ENCODE results near the gene ZHX3. TPM values are rescaled to one million over a fixed set of nuclear protein-coding genes. Genes with fewer than 3 reads are reported as not detected.
"Not testable (repeated sequence)": the region's sequence is repeated elsewhere in the genome, so short reads cannot be mapped to it uniquely, and the experiment has no call there.

ZHX3 gene
- total RNA-seq, 2 donors from 2014 or later: 6.9 to 9.6 TPM

DNA sequence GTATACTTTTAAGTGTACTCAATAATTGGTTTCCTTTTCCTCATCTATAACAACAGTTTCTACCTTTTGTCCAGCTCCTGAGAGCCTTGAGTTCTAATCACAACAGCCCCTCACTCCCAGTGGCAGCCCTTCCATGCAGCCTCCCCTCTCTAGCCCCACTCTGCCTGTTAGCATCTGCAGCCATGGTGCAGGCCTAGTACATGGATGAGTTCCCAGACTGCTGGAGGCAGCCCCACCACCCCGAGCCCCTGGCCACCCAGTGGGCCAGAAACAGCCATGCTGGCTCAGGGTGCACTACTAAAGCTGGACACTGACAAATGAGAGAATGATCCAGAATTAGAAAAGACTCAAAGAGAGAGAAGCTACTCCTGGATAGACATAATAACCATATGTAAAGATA is 13.4 kb upstream of the ZHX3 start:
- no peak for ATAC-seq (replicated peaks)
- no peaks in the 10 kb centered on the region for H3K9me3 Mint-ChIP-seq
- no peak overlapping the region for H3K27ac Mint-ChIP-seq
- peaks cover 11% of the 10 kb centered on the region for H3K4me1 Mint-ChIP-seq
- no peaks in the 10 kb centered on the region for H3K36me3 Mint-ChIP-seq (ENCODE audit: low read depth)
- H3K27me3 Mint-ChIP-seq: peaks cover 4% of the 10 kb centered on the region
- no peak overlapping the region for H3K4me3 Mint-ChIP-seq

DNA sequence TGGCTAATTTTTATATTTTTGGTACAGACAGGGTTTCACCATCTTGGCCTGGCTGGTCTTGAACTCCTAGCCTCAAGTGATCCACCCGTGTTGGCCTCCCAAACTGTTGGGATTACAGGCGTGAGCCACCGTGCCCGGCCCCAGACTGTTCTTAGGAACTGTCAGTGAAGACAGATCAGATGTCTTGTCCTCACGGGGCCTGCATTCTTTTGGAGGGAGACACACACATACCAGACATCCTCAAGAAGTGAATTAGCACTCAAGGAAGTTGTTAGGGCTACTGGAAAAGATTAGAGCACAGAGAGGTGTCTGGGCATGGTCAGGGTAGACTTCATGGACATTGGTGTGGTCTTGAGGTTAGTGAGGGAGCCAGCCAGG is 12.8 kb upstream of the ZHX3 start:
- no peaks in the 10 kb centered on the region for H3K36me3 Mint-ChIP-seq (ENCODE audit: low read depth)
- H3K4me1 Mint-ChIP-seq: peaks cover 11% of the 10 kb centered on the region
- H3K27ac Mint-ChIP-seq: no peak overlapping the region
- no peaks in the 10 kb centered on the region for H3K9me3 Mint-ChIP-seq
- peak overlapping the region; percentile 59 for H3K4me3 Mint-ChIP-seq
- no peak for ATAC-seq (replicated peaks)
- peaks cover 1% of the 10 kb centered on the region for H3K27me3 Mint-ChIP-seq

DNA sequence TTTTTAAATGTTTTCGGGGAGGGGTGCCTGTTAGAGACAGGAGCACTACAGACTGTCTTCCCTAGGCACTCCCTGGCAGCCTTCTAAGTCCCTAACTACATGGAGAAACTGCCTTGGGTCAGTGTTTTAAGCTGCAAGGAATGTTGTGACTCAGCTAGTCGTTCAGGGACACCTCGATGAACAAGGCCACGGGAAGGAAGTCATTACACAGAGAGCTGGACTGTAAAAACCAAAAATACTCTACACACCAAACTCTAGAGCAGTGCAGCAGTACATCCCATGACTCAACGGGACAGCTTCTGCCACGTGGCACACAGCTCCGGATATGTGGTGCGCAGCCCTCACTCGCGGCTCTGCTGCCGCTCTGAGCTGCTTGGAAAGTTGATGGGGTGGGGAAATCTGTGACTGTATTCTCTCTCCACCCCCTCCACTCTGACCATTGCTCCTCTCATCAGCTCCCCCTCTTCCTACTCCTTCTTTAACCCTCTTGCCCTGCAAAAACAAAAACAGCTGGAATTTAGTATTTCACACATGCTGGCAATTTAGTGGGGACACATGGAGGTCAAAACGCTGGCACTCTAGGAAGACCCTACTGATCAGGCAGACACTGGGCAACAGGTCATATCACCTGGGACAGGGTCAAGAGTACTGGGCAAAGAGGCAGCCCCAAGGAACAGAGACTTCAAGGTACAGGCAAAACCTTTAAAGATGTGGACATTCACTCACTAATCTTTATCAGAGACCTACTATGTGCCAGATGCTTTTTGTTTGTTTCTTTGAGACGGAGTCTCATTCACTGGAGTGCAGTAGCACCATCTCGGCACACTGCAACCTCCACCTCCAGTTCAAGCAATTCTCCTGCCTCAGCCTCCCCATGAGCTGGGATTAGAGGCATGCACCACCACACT is 12.2 kb upstream of the ZHX3 start:
- Mint-ChIP-seq H3K27ac (peak overlapping the region; percentile 57), H3K9me3 (no peaks in the 10 kb centered on the region), H3K27me3 (no peaks in the 10 kb centered on the region), H3K36me3 (ENCODE audit: low read depth) (no peaks in the 10 kb centered on the region), H3K4me1 (peaks cover 11% of the 10 kb centered on the region), H3K4me3 (peak overlapping the region; percentile 59)
- peak; percentile 100 for ATAC-seq (replicated peaks)

DNA sequence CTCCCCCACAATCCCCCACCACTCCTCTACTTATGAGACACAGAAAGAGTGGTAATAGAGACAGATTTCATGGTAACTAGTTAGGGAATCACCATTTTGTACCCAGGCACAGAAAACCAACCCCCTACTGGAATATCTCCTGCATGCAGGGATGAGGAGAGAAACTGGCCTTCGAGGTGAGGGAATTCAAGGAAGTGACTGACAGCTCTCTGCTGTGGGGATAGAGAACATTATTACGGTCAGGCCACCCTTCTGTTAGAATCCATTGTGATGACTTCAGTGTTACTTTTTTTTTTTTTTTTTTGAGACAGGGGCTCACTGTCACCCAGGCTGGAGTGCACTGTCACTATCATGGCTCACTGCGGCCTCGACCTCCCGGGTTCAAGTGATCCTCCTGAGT is 9.6 kb upstream of the ZHX3 start:
- peaks cover 11% of the 10 kb centered on the region for H3K4me1 Mint-ChIP-seq
- no peak for ATAC-seq (replicated peaks)
- no peaks in the 10 kb centered on the region for H3K27me3 Mint-ChIP-seq
- no peaks in the 10 kb centered on the region for H3K36me3 Mint-ChIP-seq (ENCODE audit: low read depth)
- no peaks in the 10 kb centered on the region for H3K9me3 Mint-ChIP-seq
- no peak overlapping the region for H3K4me3 Mint-ChIP-seq
- no peak overlapping the region for H3K27ac Mint-ChIP-seq

DNA sequence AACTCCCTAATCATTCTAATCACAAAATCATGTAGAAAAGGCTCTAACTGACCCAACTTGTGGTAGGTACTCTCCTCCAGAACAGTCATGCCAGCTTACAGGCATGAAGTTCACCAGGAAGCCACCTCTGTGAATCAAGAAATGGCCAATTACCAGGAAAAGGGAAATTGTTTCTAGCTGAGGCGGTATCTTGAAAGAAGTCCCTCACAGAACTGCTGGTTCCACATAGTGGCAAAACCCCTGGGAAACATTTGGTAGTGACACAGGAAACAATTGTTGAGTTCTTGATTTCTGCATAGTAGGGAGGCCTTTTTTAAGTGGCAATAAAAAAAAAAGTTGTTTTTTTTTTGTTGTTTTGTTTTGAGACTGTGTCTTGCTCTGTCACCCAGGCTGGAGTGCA is 3.4 kb upstream of the ZHX3 start:
- Mint-ChIP-seq H3K27me3 (no peaks in the 10 kb centered on the region), H3K27ac (no peak overlapping the region), H3K9me3 (no peaks in the 10 kb centered on the region), H3K4me3 (no peak overlapping the region), H3K4me1 (peaks cover 11% of the 10 kb centered on the region), H3K36me3 (ENCODE audit: low read depth) (no peaks in the 10 kb centered on the region)
- no peak for ATAC-seq (replicated peaks)

DNA sequence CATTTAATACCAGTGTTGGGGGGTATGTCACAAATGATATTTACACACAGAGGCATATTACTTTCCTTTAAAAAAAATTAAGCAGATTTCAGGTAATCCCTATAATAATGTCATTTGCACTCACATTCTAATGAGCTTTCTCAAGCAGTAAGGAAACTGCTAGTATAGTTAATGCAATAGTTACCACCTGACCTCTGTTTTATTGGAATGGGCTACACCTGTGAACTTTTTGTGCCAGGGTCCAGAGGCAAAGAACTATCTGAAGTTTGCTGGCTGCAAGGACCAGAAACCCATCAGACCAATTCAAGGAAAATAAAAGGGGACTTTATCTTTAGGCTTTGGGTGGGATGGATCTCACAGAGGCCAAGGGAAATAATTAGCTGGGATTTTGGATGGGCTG is 2.9 kb upstream of the ZHX3 start:
- Mint-ChIP-seq H3K27ac (no peak overlapping the region), H3K36me3 (ENCODE audit: low read depth) (no peaks in the 10 kb centered on the region), H3K4me1 (peaks cover 11% of the 10 kb centered on the region), H3K27me3 (no peaks in the 10 kb centered on the region), H3K4me3 (no peak overlapping the region), H3K9me3 (no peaks in the 10 kb centered on the region)
- no peak for ATAC-seq (replicated peaks)

DNA sequence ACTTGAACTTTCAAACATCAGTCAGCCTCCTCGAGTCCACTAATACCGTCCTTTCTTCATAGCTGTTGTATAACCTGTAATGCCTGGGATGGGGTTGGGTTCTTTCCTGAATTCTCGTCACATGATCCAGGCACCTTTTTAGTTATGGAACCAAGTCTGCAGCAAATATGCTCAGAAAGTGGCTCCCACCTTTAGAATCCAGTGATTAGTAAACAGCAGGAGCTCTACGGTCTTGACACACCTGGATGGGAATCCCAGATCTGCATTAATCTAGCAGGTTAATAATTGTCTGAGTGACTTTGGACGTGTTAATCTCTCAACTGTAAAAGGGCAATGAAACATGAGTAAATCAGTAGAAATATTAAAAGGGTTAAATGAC is 729 bp upstream of the ZHX3 start:
- peaks cover 11% of the 10 kb centered on the region for H3K4me1 Mint-ChIP-seq
- H3K27ac Mint-ChIP-seq: peak overlapping the region; percentile 35
- no peak for ATAC-seq (replicated peaks)
- H3K4me3 Mint-ChIP-seq: peak overlapping the region; percentile 71
- H3K36me3 Mint-ChIP-seq (ENCODE audit: low read depth): no peaks in the 10 kb centered on the region
- H3K9me3 Mint-ChIP-seq: no peaks in the 10 kb centered on the region
- H3K27me3 Mint-ChIP-seq: no peaks in the 10 kb centered on the region

DNA sequence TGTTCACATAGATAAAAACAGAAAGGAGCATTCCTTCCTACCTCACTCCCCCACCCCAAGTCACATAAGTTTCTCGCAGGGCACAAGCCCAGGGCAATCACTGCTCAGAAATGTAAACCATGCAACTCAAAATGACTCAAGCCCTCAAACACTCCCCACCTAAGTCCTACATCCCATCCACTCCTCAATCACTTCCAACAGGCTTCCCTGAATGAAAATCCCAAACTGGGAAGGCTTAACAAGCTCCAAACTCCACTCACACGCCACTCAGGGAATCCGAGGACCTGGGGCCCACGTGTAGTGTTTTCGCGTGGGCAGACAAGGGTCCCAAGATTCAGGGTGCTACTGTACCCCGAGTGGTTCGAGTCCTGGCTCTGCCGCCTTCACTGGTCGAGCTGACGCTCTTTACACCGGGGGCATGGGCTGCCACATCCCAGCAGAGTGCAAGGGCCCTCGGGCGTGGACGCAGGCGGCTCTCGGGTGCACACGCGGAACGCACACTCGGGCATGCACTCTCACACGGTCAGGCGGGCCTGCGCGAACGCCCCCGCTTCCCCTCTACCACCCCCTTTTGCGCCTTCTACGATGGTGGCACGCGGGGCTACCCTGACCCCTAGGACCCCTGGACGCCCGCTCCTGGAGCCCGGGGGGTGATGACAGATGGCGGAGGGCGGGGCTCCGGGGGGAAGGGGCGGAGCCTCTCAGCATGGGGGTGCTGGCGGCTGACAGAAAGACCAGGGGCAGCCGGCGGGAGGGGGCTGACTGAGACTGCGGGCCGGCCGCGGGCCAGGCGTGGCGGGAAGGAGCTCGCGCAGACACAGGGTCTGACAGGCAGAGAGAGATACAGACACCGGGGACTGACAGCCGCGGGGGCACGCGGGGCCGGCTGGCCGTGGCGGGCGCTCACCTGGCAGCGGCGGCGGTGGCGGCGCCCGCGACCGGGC is 657 bp downstream of the ZHX3 start:
- Mint-ChIP-seq H3K4me1 (peaks cover 11% of the 10 kb centered on the region), H3K9me3 (no peaks in the 10 kb centered on the region), H3K36me3 (ENCODE audit: low read depth) (no peaks in the 10 kb centered on the region), H3K4me3 (peak overlapping the region; percentile 92), H3K27ac (peak overlapping the region; percentile 84), H3K27me3 (no peaks in the 10 kb centered on the region)
- peak; percentile 76 for ATAC-seq (replicated peaks)

DNA sequence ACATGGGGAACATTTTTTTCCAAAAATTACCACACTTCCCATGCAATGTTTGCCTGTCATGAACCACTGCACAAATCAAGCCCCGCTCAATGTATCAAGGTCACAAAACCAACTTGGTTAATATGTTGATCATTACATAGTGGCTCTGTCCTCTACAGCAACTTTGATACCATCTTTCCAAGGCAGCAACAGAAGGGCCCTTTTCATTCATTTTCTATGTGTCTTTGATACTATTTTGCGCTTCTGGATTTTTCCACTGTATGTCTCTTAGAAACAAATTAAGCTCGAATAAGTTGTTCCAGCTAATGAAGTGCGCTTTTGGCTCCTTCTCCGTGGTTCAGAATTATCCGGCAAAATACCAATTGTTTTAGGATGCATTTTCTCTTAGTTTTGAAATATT is 1.5 kb downstream of the ZHX3 start:
- no peaks in the 10 kb centered on the region for H3K9me3 Mint-ChIP-seq
- no peaks in the 10 kb centered on the region for H3K27me3 Mint-ChIP-seq

DNA sequence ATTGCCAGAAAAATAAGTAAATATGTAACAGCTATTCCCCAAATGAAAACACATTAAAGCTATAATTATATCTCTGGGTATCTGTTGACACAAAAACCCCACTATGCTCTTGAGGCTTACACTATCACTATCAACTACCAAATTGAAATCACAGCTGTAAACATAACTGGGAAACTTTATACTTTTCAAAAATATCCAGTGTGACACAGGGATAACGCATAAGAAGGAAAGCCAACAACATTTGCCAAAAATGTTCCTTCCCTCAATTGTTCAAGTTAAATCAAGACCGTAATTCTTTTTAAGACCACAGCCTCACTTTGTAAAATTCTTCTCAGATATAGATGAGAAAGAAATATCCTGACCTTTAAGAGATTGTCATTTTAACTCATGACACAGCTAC is 3.1 kb downstream of the ZHX3 start:
- no peaks in the 10 kb centered on the region for H3K27me3 Mint-ChIP-seq
- no peak overlapping the region for H3K27ac Mint-ChIP-seq
- H3K4me3 Mint-ChIP-seq: no peak overlapping the region
- ATAC-seq (replicated peaks): no peak
- H3K4me1 Mint-ChIP-seq: peaks cover 20% of the 10 kb centered on the region
- H3K36me3 Mint-ChIP-seq (ENCODE audit: low read depth): no peaks in the 10 kb centered on the region
- no peaks in the 10 kb centered on the region for H3K9me3 Mint-ChIP-seq

More for the DNA sequence above, 1.5 kb downstream of the ZHX3 start:
- no peaks in the 10 kb centered on the region for H3K36me3 Mint-ChIP-seq (ENCODE audit: low read depth)
- peak overlapping the region; percentile 84 for H3K27ac Mint-ChIP-seq
- peak overlapping the region; percentile 92 for H3K4me3 Mint-ChIP-seq
- H3K4me1 Mint-ChIP-seq: peaks cover 11% of the 10 kb centered on the region
- ATAC-seq (replicated peaks): no peak

DNA sequence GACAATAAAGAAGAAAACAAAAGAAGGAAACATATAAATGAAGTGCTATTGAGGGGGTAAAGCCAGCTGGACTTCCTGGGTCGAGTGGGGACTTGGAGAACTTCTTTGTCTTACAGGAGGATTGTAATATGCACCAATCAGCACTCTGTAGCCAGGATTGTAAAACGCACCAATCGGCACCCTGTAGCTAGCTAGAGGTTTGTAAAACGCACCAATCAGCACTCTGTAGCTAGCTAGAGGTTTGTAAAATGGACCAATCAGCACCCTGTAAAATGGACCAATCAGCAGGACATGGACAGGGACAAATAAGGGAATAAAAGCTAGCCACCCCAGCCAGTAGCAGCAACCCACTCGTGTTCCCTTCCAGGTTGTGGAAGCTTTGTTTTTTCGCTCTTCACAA is 5.5 kb downstream of the ZHX3 start:
- H3K27ac Mint-ChIP-seq; H3K4me3 Mint-ChIP-seq; ATAC-seq (replicated peaks); H3K9me3 Mint-ChIP-seq; H3K27me3 Mint-ChIP-seq; H3K36me3 Mint-ChIP-seq (ENCODE audit: low read depth): not testable (repeated sequence)
- peaks cover 15% of the 10 kb centered on the region for H3K4me1 Mint-ChIP-seq

DNA sequence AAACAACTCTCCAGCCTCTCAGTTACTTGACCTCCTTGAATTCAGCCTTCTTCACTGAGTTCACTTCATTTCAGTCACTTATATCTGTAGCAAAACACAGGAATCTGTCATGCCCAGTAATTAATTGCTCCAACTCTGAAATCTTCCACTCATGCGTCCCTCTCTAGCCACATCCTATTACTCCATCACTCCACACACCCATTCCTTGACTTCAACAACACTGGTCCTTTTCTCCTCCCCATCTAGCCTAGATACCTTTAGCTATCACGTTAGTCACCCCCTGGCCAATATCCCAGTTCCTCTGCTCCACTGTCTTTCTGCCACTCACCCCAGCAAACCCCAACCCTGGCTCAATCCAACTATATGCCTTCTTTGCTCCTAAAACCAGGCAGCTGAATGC is 7.7 kb downstream of the ZHX3 start:
- ATAC-seq (replicated peaks): no peak
- no peak overlapping the region for H3K4me3 Mint-ChIP-seq
- no peaks in the 10 kb centered on the region for H3K27me3 Mint-ChIP-seq
- H3K36me3 Mint-ChIP-seq (ENCODE audit: low read depth): no peaks in the 10 kb centered on the region
- peak overlapping the region; percentile 27 for H3K27ac Mint-ChIP-seq
- no peaks in the 10 kb centered on the region for H3K9me3 Mint-ChIP-seq
- peaks cover 9% of the 10 kb centered on the region for H3K4me1 Mint-ChIP-seq

DNA sequence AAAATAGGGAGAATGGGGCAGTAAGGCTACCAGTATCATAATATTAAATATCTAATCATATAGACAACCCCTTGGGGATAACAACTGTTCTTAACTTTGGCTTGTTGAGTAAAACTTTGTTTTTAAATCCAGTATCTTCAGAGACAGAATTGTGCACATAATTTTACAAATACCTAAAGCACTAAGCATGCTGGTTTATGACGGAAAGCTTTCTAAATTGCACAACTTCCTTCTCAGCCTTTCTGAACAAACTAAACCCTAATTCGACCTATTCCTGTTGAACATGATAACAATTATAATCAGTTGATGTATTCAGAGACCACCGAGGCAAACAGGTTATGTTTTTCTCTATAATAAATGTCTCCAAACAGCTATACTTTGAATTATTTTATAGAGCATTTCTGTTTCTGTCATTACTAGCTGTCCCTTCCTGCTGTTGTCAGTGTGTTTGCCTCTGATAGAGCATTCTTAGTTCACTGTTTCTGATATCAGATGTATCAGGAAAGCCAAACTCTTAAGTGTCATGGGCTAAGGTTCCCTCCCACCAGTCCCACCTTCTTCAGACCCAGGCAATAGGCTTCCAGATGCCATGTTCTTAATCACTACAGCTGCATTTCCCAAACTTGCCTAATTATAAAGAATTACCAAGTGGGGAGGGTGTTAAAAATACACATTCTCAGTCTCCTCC is 8.7 kb downstream of the ZHX3 start:
- ATAC-seq (replicated peaks): no peak
- H3K9me3 Mint-ChIP-seq: no peaks in the 10 kb centered on the region
- no peak overlapping the region for H3K4me3 Mint-ChIP-seq
- H3K4me1 Mint-ChIP-seq: peaks cover 9% of the 10 kb centered on the region
- no peaks in the 10 kb centered on the region for H3K27me3 Mint-ChIP-seq
- no peaks in the 10 kb centered on the region for H3K36me3 Mint-ChIP-seq (ENCODE audit: low read depth)
- no peak overlapping the region for H3K27ac Mint-ChIP-seq

DNA sequence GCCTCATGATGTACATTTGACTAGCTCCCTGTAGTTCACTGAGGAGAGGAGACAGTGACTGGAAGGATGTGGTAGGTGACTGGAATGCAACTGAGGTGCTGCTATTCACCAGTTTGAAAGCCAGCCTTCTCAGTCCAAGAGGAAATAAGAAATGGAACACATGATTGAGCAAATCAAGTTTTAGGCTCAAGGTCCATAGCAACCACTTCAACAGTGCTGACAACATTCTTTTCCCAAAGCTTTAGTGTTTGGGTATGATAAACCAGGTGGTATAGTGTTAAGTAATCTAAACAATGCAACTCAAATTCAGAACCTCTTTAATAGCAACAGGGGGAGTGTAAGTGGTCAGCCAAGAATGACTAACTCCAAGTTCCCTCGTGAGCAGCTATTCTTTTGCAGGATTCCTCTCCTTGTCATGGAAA is 9.2 kb downstream of the ZHX3 start:
- Mint-ChIP-seq H3K9me3 (no peaks in the 10 kb centered on the region), H3K4me1 (peaks cover 9% of the 10 kb centered on the region), H3K4me3 (no peak overlapping the region), H3K27me3 (no peaks in the 10 kb centered on the region), H3K36me3 (ENCODE audit: low read depth) (no peaks in the 10 kb centered on the region), H3K27ac (no peak overlapping the region)
- ATAC-seq (replicated peaks): peak; percentile 28

Data from activated T-helper 17 cell treated with anti-CD3 and anti-CD28 coated beads, Interleukin-2, amount 50 U/mL, for 72 hours (primary cell).